NCI-H226 (cell line): ENCODE data around the gene PSMB1.
"Not testable (repeated sequence)": the region's sequence is repeated elsewhere in the genome, so short reads cannot be mapped to it uniquely, and the experiment has no call there.

ENCODE experiments used
- DNase-seq: peaks from one replicate; pipeline ENCODE4 v3.0.0-alpha.2; 2015

Gene PSMB1

DNA sequence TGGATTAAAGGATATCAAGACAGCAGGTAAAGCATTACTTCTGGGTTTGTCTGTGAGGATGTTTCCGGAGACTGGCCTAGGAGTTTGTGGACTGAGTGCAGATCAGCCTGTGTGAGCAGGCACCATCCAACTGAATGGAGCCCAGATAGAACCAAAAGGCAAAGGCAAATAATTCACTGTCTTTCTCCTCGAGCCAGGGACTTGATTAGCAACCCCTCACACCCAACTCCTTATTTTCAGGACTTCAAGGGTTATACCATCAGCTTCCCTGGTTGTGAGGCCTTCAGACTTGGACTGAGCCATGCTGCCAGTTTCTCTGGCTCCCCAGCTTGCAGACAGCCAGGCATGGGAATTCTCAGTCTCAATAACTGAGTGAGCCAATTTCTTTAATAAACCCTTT lies 19.3 kb downstream of the PSMB1 start:
- no peak for DNase-seq

DNA sequence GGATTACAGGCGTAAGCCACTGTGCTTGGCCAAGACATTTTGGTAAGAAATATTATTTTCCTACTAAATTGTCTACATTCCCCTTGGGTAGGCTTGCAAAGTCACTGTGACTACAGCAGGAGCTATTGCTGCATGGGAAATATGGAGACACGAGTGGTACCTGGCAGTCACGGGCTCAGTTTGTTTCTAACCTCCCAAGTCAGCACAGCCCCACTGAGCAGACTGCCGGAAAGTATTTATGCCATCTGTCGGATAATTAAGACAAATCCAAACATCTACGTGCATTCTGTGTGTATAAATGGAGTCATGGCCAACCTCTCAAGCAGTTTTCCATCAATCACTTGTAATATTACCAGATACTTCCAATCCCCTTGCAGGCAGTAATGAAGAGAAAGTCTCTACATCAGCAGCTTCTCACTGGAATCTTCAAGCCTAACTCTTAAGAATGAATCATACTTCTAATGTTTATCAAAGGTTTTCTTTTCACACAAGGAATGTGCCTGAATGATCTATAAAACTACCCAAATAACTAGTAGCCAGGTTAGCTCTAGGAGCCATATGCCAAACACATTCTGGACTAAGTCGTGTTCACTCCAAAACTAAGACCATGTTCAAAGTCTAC lies 20.1 kb downstream of the PSMB1 start:
- DNase-seq = no peak

DNA sequence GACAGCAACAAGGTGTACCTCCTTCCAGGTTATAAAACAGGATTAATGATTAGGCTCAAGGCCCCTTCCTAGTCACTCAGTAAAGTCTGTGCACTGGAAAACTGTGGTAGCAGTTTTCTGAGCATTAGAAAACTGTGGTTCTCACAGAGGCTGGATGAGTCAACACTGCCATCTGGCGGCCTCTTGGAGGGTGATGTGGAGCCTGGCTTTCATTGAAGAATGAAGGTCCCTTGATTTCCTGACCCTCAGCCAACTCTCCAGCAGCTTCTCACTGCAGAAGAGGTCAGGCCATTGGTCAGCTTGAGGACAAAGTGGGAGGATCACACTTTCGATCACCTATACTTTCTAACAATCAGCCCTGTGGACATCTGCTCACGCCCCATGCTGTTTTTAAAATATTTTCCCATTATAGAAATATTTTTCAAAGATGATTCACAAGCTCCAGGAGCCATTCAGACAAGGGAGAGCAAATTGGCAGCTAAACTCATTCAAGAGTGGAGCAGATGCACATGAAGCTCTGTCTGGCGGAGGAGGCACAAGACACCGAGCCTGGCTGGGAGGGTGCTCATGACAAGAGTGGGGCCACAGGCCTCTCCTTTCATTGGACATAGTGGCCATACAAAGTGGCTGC lies 23.2 kb downstream of the PSMB1 start:
- peak; percentile 22 for DNase-seq

DNA sequence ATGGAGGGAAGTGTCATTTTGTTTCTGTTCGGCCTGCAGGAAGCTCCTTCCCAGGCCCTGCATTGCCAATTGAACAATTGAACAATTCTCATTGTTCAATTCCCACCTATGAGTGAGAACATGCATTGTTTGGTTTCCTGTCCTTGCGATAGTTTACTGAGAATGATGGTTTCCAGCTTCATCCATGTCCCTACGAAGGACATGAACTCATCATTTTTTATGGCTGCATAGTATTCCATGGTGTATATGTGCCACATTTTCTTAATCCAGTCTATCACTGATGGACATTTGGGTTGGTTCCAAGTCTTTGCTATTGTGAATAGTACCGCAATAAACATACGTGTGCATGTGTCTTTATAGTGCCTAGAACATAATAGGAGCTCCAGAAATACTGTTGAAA lies 25.1 kb downstream of the PSMB1 start:
- DNase-seq = not testable (repeated sequence)

DNA sequence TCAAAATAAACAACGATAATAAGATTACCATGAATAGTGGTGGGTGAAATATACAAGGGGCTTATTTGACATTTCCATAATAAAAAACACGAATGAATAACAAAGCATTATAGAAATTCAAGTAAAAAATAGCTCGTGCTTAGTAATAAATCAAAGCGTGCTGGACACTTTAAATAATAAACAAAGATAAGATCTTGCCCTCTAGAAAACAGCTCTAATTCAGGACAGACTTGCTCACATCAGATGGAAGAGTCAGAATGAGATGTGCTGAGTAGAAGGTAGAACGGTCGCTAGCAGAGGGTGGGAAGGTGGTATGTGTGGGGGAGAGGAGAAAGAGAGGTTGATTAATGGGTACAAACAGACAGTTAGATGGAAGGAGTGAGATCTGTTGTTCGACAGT lies 27.3 kb downstream of the PSMB1 start:
- DNase-seq = no peak

DNA sequence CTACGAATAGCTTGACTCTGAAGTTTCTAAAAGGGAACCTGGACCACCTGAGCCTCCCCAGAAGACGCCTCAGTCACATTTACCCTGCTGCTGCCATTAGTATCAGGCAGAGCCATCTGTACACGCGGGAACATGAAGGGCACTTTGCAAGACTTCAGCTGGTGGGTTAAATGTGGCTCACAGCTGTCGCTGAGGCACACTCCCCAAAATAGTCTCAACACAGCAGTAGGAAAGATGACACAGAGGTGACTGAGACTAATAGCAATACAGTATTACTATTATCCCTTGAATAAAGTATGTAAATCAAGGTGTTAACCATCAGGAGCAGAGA lies 29.0 kb downstream of the PSMB1 start:
- no peak for DNase-seq

DNA sequence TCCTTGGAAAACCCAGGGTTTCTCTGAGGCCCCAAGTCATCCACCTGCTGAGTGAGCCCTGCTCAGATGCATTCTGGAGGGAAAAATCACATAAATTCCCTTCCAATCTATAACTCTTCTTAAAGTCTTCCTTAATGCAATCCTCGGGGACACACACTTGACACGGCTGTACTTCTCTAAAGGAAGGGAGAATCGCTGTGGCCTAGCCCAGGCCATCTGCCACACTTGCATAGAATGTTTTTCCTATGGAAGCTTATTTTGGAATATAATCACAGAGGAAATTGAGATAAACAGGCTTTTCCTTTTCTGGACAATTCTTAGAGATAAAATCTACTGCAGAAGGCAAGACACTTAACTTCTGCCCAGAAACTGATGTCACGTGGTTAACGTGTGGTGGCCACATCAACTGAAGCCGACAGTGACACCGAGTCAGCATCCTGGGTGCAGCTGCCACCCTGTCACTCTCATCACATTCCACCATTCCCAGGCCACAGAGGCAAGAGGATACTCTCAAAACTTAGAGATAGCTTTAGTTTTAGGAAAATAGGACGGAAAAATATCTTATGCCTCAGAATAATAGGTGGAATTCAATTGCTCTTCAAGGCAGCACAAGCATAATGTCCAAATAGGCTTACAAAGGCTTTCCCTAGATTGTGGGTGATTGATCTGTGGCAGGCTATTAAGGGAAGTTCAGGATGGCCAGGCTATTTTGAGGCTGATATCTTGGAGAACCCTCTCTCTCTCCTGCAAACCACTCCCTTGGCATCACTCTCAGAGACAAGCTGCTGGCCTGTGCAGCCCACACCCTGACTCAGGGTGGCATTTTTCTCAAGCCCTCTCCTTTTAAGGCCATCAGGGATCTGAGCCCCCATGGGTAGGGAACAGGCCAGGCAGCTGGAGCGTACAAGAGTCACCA lies 29.6 kb downstream of the PSMB1 start:
- DNase-seq = no peak

DNA sequence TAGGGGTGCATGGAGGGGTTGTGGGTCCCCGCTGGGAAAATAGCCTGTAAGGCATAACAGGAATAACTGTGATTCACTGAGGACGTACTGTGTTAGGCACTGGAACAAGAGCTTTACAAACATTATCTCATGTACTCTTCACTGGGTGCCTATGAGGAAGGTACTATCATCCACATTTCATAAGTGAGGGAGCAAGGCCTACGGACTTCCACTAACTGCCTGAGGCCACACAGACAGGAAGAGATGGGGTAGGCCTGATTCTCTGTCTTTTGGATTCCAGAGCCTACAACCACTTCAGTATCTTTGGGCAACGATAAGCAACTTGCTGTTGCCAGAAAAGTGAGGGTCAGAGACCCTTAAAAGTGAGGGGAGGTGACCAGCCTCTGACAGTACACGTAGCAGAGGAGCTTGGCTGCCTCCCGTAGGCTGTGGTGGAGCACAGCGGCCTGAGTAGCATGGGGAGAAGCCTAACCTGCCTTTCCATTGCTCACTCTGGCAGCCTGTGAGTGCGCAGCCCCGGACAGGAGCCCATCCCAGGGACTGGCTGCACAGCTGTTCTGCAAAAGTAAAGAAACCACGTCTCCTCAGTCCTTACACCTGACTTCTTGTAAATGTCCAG lies 30.4 kb downstream of the PSMB1 start:
- no peak for DNase-seq

DNA sequence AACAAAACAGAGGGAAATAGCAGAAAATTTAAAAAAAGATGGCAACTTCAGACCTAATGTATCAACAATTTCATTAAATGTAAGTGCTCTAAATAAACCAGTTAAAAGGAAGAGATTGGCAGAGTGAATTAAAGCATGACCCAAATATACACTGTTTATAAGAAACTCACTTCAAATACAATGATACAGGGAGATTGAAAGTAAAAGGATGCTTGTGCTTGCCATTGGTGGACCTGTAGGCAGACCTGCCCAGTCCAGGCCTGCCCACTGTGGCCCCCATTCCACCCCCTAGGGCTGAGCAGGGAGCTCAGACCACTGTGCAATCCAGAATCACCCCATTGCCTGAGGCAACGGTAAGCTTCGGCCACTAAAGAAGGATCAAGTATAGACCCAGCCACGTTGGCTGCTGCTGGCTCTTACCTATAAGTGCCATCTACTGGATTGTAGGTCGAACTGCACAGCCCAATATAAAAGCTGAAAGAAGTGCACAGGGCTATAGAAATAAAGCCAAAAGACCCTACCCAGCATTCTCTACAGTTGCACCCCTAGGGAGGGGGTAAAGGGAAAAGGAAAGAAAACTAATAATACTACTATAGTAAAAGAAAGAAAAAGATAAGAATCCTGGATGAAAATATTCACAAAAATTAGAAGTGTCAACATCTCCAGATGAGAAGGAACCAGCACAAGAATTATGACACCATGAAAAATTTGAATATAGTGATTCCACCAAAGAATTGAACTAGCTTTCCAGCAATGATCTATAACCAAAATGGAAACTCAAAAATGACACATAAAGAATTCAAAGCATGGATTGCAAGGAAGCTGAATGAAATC lies 36.1 kb downstream of the PSMB1 start:
- DNase-seq = peak; percentile 68

DNA sequence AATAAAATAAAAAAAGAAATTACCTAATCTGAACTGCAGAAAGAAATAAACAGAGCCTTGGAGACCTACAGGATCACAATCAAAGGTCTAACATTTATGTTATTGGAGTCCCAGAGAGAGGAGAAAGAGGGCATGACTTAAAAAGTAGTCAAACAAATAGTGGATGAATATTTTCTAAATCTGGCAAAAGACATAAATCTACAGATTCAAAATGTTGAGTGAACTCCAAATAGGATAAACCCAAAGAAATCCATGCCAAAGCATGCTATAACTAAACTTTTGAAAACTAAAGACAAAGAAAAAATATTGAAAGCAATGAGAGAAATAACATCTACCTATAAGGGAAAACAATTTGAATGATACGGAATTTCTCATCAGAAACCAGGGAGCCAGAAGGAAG lies 38.2 kb downstream of the PSMB1 start:
- no peak for DNase-seq

DNA sequence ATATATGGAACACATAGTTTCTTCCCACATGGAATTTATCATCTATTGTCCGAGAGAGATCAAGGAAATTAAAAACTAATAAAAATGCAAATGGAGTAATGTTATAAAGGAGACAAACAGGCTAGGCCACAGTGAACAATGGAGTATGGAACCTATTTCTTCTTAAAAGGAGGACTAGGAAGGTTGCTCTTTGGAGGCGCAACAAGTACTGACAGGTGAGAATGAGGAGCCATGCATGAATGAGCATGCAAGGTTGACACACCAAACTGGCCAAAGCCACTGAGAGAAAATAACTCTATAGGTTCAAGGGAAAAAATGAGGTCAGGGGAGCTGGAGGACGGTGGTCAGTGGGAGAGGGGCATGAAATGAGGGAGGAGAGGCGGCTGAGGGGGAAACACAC lies 40.9 kb downstream of the PSMB1 start:
- no peak for DNase-seq

DNA sequence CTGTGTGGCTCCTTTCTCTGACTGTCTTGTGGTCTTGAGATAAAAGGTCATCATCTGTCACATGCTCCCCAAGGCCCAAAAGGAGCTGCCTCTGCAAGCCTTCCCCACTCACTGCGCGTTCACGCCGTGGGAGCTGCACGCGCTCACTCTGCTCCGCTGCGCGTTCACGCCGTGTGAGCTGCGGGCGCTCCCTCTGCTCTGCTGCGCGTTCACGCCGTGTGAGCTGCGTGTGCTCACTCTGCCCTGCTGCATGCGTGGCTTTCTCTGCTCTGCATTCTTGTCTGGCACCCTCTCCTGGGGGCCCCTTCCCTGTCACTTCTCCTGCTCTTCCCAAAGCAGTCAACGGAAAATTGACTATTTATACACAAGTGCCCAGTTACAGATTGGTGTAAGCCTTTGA lies 42.5 kb downstream of the PSMB1 start:
- no peak for DNase-seq

DNA sequence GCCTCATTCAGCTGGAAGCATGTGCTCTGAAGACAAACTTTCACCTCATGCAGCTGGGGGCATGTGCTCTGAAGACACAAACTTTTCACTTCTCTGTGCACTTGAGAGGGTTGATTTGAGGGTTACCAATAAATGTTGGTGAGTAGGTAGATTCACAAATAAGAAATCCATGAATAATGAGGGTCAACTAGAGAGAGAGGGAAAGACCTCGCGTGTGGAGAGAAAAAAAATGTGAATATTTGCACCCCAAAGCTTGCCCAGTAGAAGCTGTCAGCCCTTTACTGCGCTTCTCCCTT lies 43.4 kb downstream of the PSMB1 start:
- DNase-seq = no peak

DNA sequence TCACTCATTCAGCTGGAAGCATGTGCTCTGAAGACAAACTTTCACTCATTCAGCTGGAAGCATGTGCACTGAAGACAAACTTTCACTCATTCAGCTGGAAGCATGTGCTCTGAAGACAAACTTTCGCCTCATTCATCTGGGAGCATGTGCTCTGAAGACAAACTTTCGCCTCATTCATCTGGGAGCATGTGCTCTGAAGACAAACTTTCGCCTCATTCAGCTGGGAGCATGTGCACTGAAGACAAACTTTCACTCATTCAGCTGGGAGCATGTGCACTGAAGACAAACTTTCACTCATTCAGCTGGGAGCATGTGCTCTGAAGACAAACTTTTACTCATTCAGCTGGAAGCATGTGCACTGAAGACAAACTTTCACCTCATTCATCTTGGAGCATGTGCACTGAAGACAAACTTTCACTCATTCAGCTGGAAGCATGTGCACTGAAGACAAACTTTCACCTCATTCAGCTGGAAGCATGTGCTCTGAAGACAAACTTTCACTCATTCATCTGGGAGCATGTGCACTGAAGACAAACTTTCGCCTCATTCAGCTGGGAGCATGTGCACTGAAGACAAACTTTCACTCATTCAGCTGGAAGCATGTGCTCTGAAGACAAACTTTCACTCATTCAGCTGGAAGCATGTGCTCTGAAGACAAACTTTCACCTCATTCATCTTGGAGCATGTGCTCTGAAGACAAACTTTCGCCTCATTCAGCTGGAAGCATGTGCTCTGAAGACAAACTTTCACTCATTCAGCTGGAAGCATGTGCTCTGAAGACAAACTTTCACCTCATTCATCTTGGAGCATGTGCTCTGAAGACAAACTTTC lies 44.0 kb downstream of the PSMB1 start:
- not testable (repeated sequence) for DNase-seq

DNA sequence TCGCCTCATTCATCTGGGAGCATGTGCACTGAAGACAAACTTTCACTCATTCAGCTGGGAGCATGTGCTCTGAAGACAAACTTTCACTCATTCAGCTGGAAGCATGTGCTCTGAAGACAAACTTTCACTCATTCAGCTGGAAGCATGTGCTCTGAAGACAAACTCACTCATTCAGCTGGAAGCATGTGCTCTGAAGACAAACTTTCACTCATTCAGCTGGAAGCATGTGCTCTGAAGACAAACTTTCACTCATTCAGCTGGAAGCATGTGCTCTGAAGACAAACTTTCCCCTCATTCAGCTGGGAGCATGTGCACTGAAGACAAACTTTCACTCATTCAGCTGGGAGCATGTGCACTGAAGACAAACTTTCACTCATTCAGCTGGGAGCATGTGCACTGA lies 44.8 kb downstream of the PSMB1 start:
- DNase-seq = not testable (repeated sequence)

DNA sequence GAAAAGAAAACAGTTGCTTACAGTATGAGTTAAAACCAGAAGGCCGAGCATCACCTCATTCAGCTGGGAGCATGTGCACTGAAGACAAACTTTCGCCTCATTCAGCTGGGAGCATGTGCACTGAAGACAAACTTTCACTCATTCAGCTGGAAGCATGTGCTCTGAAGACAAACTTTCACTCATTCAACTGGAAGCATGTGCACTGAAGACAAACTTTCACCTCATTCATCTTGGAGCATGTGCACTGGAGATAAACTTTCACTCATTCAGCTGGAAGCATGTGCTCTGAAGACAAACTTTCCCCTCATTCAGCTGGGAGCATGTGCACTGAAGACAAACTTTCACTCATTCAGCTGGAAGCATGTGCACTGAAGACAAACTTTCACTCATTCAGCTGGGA lies 45.4 kb downstream of the PSMB1 start:
- not testable (repeated sequence) for DNase-seq

DNA sequence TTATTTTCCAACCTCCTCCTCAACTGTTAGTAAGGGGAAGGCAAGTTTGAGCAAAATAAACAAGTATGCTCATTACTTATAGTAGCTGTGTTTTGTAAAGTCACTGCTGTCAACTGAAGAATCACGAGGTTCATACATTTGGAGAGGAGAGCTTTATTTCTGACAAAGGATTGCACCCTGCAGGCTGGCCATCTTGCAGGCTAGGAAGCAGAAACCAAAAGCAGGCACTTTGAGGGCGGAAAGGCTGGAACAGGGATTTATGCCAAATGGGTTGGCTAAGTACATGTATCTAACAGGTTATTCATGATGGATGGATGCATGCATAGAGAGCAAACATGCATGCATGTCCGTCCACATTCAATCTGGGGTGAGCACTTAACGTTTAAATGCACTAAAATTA lies 46.7 kb downstream of the PSMB1 start:
- DNase-seq = no peak

DNA sequence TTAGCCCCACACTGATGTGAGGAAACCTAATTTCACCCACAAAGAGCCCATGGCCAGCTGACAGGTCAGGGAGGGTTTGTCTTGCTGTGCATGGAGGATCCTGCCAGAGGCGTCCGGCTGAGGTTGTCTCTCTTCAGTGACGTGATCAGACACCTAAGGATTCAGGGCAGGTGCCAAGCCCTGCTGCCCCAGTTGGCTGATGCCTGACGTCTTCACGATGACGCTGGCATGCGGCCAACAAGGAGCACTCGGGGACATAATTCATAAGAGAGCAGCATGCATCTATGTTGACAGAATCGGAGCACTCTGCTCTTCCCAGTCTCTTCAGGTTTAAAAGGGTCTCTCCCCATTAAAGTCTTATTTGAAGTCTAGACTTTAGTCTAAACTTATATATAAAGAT lies 47.8 kb downstream of the PSMB1 start:
- DNase-seq = no peak

DNA sequence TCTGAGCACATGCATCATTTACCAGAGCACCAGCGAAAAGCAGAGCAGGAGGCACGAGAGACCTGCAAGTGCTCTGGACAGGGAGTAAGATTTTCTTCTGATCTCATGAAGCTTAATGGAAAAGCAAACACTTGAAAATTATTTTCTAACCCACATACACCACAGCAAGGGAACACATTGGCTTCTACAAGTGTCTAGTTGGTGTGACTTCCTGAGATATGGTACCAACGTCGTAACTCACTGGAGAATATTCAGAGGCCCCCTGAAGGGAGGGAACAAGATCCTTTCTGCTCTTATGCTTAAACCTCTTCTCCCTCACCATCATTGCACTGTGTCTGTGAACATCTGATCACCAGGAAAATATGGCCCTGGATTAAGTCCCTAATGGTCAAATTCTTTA lies 48.6 kb downstream of the PSMB1 start:
- DNase-seq = no peak

DNA sequence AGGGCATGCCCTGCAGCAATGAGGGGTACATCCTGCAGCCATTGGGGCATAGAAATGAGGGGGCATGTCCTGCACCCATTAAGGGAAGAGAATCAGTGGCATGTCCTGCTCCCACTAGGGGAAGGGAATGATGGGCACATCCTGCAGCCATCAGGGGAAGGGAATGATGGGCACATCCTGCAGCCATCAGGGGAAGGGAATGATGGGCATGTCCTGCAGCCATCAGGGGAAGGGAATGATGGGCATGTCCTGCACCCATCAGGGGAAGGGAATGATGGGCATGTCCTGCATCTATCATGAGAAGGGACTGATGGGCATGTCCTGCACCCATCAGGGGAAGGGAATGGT lies 49.7 kb downstream of the PSMB1 start:
- no peak for DNase-seq

DNA sequence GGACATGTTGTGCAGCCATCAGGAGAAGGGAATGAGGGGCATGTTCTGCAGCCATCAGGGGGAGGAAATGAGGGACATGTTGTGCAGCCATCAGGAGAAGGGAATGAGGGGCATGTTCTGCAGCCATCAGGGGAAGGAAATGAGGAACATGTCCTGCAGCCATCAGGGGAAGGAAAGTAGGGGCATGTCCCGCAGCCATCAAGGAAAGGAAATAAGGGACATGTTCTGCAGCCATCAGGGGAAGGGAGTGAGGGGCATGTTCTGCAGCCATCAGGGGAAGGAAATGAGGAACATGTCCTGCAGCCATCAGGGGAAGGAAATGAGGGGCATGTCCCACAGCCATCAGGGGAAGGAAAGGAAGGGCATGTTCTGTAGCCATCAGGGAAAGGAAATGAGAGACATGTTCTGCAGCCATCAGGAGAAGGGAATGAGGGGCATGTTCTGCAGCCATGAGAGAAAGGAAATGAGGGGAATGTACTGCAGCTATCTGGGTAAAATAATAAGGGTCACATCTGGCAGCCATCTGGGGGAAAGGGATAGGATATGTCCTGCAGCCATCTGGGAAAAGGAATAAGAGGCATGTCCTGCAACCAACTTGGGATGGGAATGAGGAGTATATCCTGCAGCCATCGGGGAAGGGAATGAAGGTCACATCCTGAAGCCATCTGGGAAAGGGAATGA lies 50.2 kb downstream of the PSMB1 start:
- DNase-seq = not testable (repeated sequence)

DNA sequence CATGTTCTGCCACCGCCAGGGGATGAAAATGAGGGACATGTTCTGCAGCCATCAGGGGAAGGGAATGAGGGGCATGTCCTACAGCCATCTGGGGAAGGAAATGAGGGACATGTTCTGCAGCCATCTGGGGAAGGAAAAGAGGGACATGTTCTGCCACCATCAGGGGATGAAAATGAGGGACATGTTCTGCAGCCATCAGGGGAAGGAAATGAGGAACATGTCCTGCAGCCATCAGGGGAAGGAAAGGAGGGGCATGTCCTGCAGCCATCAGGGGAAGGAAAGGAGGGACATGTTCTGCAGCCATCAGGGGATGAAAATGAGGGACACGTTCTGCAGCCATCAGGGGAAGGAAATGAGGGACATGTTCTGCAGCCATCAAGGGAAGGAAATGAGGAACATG lies 50.8 kb downstream of the PSMB1 start:
- not testable (repeated sequence) for DNase-seq
